Activated CD4-positive, alpha-beta T cell treated with anti-CD3 and anti-CD28 coated beads for 48 hours (primary cell): ENCODE measurements around the gene MMRN1.

Source experiments
- DNase-seq: peaks from one replicate; pipeline ENCODE4 v3.0.0-alpha.2; 2020

The MMRN1 gene

GRCh38 chr4:89914609-89915550 is 20.2 kb downstream of the MMRN1 start:
- no peak for DNase-seq

DNA sequence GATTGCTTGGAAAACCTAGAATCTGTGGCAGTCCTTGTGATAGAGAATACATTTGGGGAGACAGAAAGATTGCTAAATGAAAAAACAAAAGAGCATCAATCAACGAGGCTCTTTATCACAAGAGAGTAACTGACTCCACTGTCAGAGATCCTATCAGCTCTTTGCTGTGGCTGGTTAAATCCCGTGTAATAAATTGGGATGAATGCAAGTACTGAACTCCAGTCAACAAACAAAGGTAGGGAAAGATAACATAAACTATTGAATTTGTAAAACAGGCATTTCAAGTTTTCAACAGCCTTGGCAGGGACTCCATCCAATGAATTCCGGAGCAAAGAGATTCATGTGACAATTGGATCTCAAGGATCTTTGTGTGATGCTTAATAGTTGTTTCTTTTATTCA is 21.3 kb downstream of the MMRN1 start:
- DNase-seq = no peak

GRCh38 chr4:89922848-89923416 is 28.3 kb downstream of the MMRN1 start:
- no peak for DNase-seq

- no peak for DNase-seq
These were observed 34.2 kb downstream of the MMRN1 start for GRCh38 chr4:89928838-89929237.

- no peak for DNase-seq
These were observed 34.9 kb downstream of the MMRN1 start for GRCh38 chr4:89929425-89930159.

DNA sequence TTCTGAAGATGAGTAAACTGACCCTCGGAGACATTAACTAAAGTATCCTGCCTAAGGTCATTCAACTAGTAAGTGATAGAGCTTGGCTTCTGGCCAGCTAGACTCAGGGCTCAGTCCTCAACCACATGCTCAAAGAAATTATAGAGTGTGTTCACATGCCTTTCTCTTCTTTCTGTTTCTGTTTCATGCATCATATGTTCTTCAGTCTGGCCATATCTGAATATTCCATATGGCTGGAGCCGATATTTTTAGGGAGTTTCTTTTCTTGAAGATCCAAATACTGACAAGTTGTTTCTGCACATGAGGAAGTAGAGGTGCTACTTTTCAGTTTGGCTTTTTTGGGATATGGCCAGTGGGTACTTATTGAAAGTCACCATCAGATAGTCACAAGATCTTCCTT is 44.9 kb downstream of the MMRN1 start:
- DNase-seq = no peak

DNA sequence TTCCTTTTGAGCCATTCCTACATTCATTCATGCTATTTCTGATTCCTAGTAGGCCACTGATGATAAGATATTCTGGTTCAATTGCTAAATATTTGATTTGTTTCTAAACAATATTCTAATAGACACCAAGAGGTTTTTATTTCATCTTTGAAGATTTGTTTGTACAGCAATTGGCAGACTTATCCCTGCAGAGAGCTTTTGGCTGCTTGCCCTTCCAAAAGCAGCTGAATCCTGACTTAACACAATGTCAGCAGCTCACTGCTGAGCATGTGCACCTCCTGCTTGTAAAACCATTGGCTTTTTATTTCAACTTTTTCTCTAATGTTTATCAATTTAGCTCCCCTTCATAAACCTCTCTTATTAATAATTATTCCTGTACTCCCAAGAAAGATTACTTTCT is 45.3 kb downstream of the MMRN1 start:
- DNase-seq = no peak

DNA sequence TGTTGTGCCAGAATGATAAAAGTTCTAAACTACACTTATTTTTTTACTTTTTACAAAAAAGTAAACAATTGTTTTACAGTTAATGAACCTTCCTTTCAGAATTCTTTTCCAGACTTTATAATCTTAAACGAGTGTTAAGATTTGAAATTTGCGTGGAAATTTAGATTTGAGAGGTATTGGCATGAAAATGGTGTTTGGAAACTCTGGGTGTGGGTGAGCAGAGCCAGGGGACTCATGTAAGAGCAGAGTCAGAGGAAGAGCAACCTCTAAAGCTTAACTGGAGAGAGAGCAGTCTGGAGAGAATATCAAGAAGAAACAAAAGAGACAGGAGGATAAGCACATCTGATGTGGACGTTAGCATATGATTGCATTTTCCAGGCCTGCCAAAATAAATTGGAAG is 48.2 kb downstream of the MMRN1 start:
- DNase-seq = no peak

- DNase-seq = no peak
These were observed 55.2 kb downstream of the MMRN1 start for GRCh38 chr4:89949782-89950387.

GRCh38 chr4:89952458-89952857 is 57.8 kb downstream of the MMRN1 start:
- DNase-seq = no peak

DNA sequence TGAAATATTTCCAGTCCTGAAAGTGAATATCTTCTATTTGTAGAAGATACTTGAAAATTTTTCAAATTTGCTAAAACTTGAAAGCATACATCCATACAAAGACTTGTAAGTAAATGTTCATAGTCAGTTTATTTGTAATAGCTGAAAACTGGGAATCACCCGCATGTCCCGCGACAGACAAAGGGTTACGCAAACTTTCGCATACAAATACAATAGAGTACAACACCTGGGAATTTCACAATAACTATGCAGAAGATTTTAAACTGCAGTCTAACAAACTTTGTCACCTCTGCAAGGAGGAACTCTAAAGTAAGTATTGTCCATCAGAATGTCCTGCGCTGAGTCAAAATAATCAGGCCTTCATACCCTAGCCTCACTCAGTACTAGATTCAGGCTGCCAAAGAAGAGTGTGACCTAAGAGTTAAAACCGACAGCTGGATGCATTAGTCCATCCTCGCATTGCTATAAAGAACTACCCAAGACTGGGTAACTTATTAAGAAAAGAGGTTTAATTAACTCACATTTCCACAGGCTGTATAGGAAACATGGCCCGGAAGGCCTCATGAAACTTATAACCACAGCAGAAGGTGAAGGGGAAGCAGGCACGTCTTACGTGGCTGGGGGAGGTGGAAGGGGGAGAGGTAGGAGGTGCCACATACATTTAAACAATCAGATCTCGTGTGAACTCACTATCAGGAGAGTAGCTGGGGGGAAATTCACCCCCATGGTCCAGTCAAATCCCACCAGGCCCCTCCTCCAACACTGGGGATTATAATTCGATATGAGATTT is 60.4 kb downstream of the MMRN1 start:
- no peak for DNase-seq

DNA sequence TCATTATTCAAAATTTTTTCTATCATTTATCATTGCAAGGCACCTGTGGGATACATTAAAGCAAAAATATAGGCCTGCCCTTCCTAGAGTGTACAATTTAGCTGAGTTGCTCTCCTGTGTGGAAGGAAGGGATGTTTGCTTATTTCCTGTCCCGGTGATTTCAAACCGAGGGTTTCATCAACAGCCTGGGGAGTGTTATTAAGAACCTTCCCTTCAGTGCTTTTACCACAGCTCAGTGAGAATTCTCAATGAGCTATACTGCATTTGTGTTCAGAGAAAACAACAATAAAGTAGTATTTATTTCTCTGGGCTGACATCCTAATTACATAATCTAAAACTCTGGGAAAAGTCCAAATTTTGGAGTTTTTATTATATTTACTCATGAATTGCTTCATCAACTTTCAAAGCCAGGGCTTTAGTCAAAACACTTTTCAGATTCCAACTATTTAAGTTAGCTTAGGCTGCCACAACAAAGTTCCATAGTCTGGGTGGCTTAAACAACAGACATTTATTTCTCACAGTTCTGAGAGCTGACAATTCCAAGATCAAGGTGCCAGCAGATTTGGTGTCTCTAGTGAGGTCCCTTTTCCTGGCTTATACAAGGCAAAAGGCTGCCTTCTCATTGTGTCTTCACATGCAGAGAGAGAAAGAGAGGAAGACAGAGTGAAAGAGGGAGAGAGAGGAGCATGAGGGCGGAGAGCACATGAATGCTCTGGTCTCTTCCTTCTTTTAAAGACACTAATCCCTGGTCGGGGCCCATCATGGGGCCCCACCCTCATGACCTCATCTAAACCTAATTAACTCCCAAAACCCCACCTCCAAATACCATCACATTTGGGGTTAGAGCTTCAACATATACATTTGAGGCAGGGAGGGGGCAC is 62.6 kb downstream of the MMRN1 start:
- DNase-seq = no peak

DNA sequence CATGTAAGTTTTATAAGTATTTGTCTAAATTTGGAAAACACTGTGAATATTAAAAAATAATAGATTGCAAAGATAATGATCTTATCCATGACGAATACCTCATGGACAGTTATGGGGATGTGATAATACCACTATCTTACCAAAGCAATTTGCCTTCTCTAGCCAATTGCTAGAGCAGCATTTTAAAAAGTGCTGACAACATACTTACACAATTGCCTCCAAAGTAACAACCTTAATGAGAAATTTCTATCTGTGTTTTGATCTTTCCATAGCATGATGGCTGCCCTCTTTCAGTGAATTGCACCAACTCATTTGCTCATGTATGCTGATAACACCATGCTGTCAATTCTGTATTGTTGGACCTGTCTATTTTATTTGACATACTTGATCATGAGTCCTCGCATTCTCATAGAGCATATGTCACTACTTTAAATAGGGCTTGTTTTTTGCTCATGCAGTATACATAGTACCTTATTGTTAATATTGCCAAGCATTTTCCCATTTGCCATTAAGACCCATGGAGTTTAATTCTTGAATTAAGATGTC is 87.2 kb downstream of the MMRN1 start:
- no peak for DNase-seq

DNA sequence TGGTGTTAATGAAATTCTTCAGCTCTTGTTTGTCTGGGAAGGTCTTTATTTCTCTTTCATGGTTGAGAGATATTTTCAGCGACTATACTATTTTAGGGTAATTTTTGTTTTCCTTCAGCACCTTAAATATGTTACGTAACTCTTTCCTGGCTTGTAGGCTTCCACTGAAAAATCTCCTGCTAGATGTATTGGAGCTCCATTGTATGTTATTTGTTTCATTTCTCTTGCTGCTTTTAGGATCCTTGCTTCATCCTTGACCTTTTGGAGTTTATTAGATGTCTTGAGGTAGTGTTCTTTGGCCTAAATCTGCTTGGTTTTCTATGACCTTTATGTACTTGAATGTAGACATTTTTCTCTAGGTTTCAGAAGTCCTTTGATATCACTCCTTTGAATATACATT is 93.6 kb downstream of the MMRN1 start:
- no peak for DNase-seq

- no peak for DNase-seq
These were observed 98.1 kb downstream of the MMRN1 start for GRCh38 chr4:89992744-89993143.

GRCh38 chr4:89994176-89994873 is 99.7 kb downstream of the MMRN1 start:
- DNase-seq = no peak

DNA sequence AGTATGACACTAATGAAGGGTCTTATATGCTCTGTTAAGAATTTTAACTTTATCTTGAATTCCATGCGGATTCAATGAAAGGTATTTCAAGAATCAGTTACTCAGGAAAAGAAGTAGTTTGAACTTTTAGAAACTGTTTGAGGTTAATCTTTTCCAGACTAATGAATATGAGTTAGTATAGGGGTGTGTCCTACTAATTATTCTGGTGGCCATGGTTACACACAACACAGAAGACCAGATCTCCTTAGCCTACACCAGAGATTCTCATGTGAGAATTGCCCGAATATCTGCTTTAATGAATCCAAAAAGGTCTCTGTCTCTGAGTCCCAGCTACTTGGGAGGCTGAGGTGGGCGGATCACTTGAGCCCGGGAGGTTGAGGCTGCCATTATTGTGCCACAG is 100.4 kb downstream of the MMRN1 start:
- no peak for DNase-seq

- no peak for DNase-seq
These were observed 101.2 kb downstream of the MMRN1 start for GRCh38 chr4:89995814-89996213.

- no peak for DNase-seq
These were observed 102.6 kb downstream of the MMRN1 start for GRCh38 chr4:89997171-89997704.

- DNase-seq = no peak
These were observed 103.9 kb downstream of the MMRN1 start for GRCh38 chr4:89998469-89999011.
